GM10248 (cell line): ENCODE results near the gene DLGAP3.

ENCODE experiments used
- CTCF ChIA-PET: fragments of 300-600 bp; sonication (Branson Sonifier 250); formaldehyde crosslinking; extraction: SDS; loops from one replicate; lab custom pipeline; 2021; ENCODE audit warnings: antibody characterized with exemption; lab: Yijun Ruan, JAX
- POLR2A ChIA-PET: fragments of 350-650 bp; sonication (Branson Sonifier 250); formaldehyde crosslinking; extraction: SDS; loops from one replicate; lab custom pipeline; 2020; ENCODE audit warnings: antibody characterized with exemption; lab: Yijun Ruan, JAX
- DNase-seq: peaks from one replicate; pipeline ENCODE4 v3.0.0; 2012; ENCODE audit errors: extremely low spot score
- CTCF ChIP-seq: IDR thresholded peaks from 2 replicates; pipeline ENCODE4 v1.5.1; 2012; ENCODE audit warnings: mild to moderate bottlenecking, low read depth; ENCODE audit errors: extremely low read depth, missing control alignments, control extremely low read depth

Gene DLGAP3

GRCh38 chr1:34899906-34900305 is 29.5 kb downstream of the DLGAP3 start:
- POLR2A ChIA-PET = no interaction called here
- no peak for TF ChIP-seq CTCF
- DNase-seq = no peak
- CTCF ChIA-PET = no interaction called here

- no peak for DNase-seq
- ChIA-PET POLR2A (no interaction called here), CTCF (interaction anchor here (1.0 kb wide), 1 partner anchor 47 kb away, joined by 3 read pairs; no protein-coding TSS in a partner anchor)
- no peak for TF ChIP-seq CTCF
These were observed 30.0 kb downstream of the DLGAP3 start for GRCh38 chr1:34899471-34899870.

GRCh38 chr1:34898330-34898761 is 31.1 kb downstream of the DLGAP3 start:
- TF ChIP-seq CTCF = no peak
- ChIA-PET CTCF (interaction anchor here (1.0 kb wide), 1 partner anchor 46 kb away, joined by 3 read pairs; no protein-coding TSS in a partner anchor), POLR2A (no interaction called here)
- DNase-seq = no peak

- ChIA-PET CTCF (interaction anchor here (1.5 kb wide), 1 partner anchor 13 kb away, joined by 3 read pairs; no protein-coding TSS in a partner anchor), POLR2A (no interaction called here)
- no peak for TF ChIP-seq CTCF
- DNase-seq = no peak
These were observed 32.8 kb downstream of the DLGAP3 start for GRCh38 chr1:34896612-34897011.

- CTCF ChIA-PET = interaction anchor here (1.7 kb wide), 1 partner anchor 23 kb away, joined by 6 read pairs; no protein-coding TSS in a partner anchor
- DNase-seq = no peak
- no peak for TF ChIP-seq CTCF
- POLR2A ChIA-PET = no interaction called here
These were observed 39.7 kb downstream of the DLGAP3 start for GRCh38 chr1:34889705-34890104.

- no peak for TF ChIP-seq CTCF
- DNase-seq = no peak
- ChIA-PET POLR2A (no interaction called here), CTCF (no interaction called here)
These were observed 41.9 kb downstream of the DLGAP3 start for GRCh38 chr1:34887593-34887992.
